Measurements from ENCODE around the gene FOXP1. TPM values are rescaled to one million over a fixed set of nuclear protein-coding genes. Genes with fewer than 3 reads are reported as not detected.
A peak's percentile ranks its signal among the peaks of the same experiment; 100 is the strongest.

Gene FOXP1
- total and polyA plus RNA-seq, 2 of the 13 experiments (the other 11 are each of a cell fraction or from before 2014, with no cell fraction given), result 40.4 to 59.0 TPM

DNA sequence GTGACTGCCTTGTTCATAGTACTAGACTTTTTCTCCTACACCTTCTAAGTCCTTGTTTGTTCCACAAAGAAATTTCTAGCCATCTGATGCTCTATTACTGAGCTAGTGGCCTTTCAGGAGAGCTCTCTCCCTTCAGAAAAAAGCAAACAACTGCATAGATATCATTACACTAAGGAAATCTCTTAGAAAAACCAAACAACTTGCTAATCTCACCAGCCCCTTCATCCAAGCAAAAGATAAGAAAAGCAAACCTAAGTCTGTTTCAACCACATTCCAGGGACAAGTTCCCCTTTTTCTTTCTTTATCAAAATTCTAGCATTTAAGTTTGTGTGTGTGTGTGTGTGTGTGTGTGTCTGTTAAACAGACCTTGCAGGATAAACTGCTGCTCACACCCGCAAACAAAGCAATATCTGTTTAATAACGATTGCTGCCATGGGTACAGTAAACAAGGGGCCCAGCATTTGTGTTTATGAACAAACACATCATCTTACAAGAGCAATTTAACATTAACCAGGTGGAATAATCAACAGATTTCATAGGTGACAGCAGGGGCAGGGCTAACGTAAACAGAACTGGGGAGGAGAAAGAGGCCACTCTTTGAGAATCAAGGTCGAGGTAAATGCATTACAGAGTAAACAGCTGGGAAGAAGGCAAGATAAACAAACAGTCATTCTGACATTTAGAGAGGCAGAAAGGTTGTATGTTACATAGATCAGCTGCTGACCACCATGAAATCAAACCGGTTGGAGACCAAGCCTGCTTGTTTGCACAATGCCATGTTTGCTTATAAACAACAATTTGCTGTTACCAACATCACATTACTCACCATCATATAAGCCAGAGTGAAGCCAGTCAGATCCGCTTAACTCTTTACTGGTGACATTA, 375.1 kb downstream of the FOXP1 start (continued):
- TF ChIP-seq ESRRA (CRISPR knock-in tag; IDR thresholded peaks at IDR 0.05; ENCODE audit: low read depth), result peak; percentile 69
- no peak for TF ChIP-seq ZNF253 (CRISPR knock-in tag; IDR thresholded peaks at IDR 0.05; ENCODE audit: borderline replicate concordance)
- peak; percentile 86 for TF ChIP-seq POGZ (CRISPR knock-in tag; IDR thresholded peaks at IDR 0.05)
- TF ChIP-seq, protein P1, sequence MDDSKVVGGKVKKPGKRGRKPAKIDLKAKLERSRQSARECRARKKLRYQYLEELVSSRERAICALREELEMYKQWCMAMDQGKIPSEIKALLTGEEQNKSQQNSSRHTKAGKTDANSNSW (CRISPR knock-in tag; IDR thresholded peaks at IDR 0.05; ENCODE audit: borderline replicate concordance), result no peak
- TF ChIP-seq ZNF207 (IDR thresholded peaks at IDR 0.05; ENCODE audit: borderline replicate concordance), result no peak
- TF ChIP-seq, protein P2, sequence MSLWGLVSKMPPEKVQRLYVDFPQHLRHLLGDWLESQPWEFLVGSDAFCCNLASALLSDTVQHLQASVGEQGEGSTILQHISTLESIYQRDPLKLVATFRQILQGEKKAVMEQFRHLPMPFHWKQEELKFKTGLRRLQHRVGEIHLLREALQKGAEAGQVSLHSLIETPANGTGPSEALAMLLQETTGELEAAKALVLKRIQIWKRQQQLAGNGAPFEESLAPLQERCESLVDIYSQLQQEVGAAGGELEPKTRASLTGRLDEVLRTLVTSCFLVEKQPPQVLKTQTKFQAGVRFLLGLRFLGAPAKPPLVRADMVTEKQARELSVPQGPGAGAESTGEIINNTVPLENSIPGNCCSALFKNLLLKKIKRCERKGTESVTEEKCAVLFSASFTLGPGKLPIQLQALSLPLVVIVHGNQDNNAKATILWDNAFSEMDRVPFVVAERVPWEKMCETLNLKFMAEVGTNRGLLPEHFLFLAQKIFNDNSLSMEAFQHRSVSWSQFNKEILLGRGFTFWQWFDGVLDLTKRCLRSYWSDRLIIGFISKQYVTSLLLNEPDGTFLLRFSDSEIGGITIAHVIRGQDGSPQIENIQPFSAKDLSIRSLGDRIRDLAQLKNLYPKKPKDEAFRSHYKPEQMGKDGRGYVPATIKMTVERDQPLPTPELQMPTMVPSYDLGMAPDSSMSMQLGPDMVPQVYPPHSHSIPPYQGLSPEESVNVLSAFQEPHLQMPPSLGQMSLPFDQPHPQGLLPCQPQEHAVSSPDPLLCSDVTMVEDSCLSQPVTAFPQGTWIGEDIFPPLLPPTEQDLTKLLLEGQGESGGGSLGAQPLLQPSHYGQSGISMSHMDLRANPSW (CRISPR knock-in tag; IDR thresholded peaks at IDR 0.05; ENCODE audit: borderline replicate concordance), result peak; percentile 96
- TF ChIP-seq FOXP1 (IDR thresholded peaks at IDR 0.05), result peak; percentile 100
- peak; percentile 100 for TF ChIP-seq FOXP1 (CRISPR knock-in tag; IDR thresholded peaks at IDR 0.05)
- no peak for TF ChIP-seq RARG (CRISPR knock-in tag; IDR thresholded peaks at IDR 0.05; ENCODE audit: low read depth)
- TF ChIP-seq HMG20A (CRISPR knock-in tag; IDR thresholded peaks at IDR 0.05; ENCODE audit: borderline replicate concordance), result peak; percentile 87
- TF ChIP-seq, protein P3, sequence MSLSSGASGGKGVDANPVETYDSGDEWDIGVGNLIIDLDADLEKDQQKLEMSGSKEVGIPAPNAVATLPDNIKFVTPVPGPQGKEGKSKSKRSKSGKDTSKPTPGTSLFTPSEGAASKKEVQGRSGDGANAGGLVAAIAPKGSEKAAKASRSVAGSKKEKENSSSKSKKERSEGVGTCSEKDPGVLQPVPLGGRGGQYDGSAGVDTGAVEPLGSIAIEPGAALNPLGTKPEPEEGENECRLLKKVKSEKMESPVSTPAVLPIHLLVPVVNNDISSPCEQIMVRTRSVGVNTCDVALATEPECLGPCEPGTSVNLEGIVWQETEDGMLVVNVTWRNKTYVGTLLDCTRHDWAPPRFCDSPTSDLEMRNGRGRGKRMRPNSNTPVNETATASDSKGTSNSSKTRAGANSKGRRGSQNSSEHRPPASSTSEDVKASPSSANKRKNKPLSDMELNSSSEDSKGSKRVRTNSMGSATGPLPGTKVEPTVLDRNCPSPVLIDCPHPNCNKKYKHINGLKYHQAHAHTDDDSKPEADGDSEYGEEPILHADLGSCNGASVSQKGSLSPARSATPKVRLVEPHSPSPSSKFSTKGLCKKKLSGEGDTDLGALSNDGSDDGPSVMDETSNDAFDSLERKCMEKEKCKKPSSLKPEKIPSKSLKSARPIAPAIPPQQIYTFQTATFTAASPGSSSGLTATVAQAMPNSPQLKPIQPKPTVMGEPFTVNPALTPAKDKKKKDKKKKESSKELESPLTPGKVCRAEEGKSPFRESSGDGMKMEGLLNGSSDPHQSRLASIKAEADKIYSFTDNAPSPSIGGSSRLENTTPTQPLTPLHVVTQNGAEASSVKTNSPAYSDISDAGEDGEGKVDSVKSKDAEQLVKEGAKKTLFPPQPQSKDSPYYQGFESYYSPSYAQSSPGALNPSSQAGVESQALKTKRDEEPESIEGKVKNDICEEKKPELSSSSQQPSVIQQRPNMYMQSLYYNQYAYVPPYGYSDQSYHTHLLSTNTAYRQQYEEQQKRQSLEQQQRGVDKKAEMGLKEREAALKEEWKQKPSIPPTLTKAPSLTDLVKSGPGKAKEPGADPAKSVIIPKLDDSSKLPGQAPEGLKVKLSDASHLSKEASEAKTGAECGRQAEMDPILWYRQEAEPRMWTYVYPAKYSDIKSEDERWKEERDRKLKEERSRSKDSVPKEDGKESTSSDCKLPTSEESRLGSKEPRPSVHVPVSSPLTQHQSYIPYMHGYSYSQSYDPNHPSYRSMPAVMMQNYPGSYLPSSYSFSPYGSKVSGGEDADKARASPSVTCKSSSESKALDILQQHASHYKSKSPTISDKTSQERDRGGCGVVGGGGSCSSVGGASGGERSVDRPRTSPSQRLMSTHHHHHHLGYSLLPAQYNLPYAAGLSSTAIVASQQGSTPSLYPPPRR (CRISPR knock-in tag; IDR thresholded peaks at IDR 0.05; ENCODE audit: borderline replicate concordance), result peak; percentile 99
- TF ChIP-seq, protein P4, sequence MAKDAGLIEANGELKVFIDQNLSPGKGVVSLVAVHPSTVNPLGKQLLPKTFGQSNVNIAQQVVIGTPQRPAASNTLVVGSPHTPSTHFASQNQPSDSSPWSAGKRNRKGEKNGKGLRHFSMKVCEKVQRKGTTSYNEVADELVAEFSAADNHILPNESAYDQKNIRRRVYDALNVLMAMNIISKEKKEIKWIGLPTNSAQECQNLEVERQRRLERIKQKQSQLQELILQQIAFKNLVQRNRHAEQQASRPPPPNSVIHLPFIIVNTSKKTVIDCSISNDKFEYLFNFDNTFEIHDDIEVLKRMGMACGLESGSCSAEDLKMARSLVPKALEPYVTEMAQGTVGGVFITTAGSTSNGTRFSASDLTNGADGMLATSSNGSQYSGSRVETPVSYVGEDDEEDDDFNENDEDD (CRISPR knock-in tag; IDR thresholded peaks at IDR 0.05; ENCODE audit: borderline replicate concordance), result no peak
- TF ChIP-seq, protein P5, sequence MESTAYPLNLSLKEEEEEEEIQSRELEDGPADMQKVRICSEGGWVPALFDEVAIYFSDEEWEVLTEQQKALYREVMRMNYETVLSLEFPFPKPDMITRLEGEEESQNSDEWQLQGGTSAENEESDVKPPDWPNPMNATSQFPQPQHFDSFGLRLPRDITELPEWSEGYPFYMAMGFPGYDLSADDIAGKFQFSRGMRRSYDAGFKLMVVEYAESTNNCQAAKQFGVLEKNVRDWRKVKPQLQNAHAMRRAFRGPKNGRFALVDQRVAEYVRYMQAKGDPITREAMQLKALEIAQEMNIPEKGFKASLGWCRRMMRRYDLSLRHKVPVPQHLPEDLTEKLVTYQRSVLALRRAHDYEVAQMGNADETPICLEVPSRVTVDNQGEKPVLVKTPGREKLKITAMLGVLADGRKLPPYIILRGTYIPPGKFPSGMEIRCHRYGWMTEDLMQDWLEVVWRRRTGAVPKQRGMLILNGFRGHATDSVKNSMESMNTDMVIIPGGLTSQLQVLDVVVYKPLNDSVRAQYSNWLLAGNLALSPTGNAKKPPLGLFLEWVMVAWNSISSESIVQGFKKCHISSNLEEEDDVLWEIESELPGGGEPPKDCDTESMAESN (CRISPR knock-in tag; conservative IDR thresholded peaks at IDR 0.05), result peak; percentile 48; the same call in 1 of the 2 replicates
- no peak for TF ChIP-seq ZNF256 (CRISPR knock-in tag; conservative IDR thresholded peaks at IDR 0.05)
- TF ChIP-seq, protein P6, sequence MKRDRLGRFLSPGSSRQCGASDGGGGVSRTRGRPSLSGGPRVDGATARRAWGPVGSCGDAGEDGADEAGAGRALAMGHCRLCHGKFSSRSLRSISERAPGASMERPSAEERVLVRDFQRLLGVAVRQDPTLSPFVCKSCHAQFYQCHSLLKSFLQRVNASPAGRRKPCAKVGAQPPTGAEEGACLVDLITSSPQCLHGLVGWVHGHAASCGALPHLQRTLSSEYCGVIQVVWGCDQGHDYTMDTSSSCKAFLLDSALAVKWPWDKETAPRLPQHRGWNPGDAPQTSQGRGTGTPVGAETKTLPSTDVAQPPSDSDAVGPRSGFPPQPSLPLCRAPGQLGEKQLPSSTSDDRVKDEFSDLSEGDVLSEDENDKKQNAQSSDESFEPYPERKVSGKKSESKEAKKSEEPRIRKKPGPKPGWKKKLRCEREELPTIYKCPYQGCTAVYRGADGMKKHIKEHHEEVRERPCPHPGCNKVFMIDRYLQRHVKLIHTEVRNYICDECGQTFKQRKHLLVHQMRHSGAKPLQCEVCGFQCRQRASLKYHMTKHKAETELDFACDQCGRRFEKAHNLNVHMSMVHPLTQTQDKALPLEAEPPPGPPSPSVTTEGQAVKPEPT (CRISPR knock-in tag; IDR thresholded peaks at IDR 0.05; ENCODE audit: low read depth), result 0 out of 2 replicates have a peak, but pooled peaks have one; percentile 54
